AG09309 (cell line): Measurements from ENCODE around the gene ZNF580.
A peak's percentile ranks its signal among the peaks of the same experiment; 100 is the strongest.

Source experiments
- DNase-seq: peaks from one replicate; pipeline ENCODE4 v3.0.0-alpha.2; 2010; ENCODE audit warnings: low read depth
- H3K4me3 ChIP-seq: 2 replicates; pipeline ENCODE4 v1.5.1; 2011; ENCODE audit warnings: mild to moderate bottlenecking, low read depth, low read length, moderate library complexity; ENCODE audit not compliant: control insufficient read depth
- CTCF ChIP-seq: IDR thresholded peaks from 2 replicates; pipeline ENCODE4 v1.5.1; 2011; ENCODE audit warnings: mild to moderate bottlenecking, low read depth, low read length, inconsistent platforms; ENCODE audit not compliant: insufficient read depth, control insufficient read depth; ENCODE audit errors: missing control alignments

The ZNF580 gene

DNA sequence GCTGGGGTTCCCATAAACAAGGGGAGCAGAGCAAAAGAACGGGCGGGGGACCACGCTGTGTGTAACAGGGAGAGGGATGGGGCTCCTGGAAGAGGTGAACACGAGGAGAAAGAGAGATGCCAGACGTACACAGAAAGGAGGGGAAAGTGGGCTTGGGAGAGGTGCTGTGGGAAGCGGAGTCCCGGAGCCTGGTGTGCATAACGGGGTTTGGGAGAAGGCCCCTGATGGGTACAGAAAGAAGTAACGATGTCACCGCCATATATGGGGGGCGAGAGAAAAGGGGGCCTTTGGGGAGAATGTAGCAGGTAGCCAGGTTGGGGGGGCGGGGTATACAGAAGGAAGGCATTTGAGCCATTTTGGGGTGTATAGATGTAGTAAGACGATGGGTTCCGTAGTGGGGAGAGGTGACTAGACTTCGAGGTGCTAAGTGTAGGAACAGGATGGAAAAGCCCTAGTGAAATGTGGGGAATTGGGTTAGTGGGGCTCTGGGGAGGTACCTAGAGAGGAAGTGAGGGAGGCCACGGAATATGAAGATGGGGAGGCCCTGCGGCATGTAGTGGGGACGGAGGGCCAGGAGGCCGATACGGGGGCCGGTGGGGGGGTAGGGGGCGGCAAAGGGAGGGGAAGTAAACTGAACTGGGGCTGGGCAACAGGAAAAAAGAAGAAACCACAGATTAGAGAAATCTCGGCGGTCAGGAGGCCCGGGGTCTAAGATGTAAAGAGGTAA, 787 bp downstream of the ZNF580 start:
- peak overlapping the region; percentile 73 for H3K4me3 ChIP-seq
- no peak for DNase-seq
- no peak for TF ChIP-seq CTCF

- peak overlapping the region; percentile 78 for H3K4me3 ChIP-seq
- TF ChIP-seq CTCF, result no peak
- DNase-seq, result no peak
Measured at GRCh38 chr19:55642153-55643002, 1.6 kb downstream of the ZNF580 start.

DNA sequence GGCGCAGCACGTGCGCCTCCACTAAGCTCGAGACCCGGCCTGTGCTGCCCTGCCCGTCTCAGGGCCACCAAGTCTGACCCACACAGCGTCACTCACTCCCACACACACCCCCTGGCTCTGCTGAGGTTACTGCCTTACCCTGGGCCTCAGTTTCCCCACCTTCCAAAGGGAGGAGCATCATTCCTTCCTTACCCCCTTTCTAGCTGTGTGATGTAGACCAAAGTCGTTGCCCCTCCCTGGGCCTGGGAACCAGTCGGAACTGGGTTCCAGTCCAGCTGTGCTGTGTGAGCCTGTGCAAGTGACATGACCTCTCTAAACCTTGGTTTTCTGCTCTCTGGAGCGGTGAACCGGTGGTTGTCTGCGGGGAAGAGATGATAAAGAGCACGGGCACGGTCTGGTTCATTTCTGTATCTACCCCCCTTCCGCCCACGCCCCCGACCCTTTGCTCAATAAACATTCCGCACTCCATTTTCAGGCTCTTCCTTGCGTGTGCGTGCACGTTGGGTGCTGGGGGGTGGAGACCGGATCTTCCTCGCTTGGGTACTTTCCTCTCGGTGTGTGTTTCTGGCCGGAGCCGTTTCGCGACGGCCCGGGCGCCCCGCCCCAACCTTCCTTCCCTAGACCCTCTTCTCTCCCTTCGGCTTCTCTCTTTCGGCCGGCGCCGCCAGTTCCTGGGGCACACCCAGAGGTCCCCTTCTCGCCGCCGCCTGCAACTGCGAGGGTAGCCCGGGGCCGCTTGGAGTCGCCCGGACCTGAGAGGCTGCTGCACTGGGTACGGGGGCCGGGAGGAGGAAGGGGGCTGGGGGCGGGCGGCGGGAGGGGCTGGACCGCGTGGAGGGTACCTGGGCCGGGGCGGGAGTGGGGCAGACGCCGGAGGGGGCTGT, 2.4 kb downstream of the ZNF580 start, which contains the start of gene ZNF581:
TSS of gene ZNF581 (plus strand) at position 647 of the 884 bp plus-strand sequence. CDS start 923 bp downstream, outside the sequence.
- H3K4me3 ChIP-seq, result peak within 1 kb of the TSS; percentile 78
- TF ChIP-seq CTCF, result no peak
- no peak for DNase-seq

DNA sequence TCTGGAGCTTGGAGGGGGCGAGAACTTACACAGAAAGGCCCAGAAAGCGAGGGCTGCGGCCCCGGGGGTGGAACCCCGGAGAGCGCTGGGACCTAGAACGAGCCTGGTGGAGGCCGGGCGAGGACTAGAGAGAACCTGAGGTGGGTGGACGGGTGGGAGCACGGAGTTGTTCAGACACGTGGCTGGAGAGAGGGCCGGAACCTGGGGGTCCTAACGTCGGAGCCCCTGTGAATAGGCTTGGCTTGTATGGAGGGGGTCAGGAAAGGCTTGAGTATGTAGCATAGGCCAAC, 3.0 kb downstream of the ZNF580 start:
- no peak for TF ChIP-seq CTCF
- peak overlapping the region; percentile 78 for H3K4me3 ChIP-seq
- DNase-seq, result no peak

DNA sequence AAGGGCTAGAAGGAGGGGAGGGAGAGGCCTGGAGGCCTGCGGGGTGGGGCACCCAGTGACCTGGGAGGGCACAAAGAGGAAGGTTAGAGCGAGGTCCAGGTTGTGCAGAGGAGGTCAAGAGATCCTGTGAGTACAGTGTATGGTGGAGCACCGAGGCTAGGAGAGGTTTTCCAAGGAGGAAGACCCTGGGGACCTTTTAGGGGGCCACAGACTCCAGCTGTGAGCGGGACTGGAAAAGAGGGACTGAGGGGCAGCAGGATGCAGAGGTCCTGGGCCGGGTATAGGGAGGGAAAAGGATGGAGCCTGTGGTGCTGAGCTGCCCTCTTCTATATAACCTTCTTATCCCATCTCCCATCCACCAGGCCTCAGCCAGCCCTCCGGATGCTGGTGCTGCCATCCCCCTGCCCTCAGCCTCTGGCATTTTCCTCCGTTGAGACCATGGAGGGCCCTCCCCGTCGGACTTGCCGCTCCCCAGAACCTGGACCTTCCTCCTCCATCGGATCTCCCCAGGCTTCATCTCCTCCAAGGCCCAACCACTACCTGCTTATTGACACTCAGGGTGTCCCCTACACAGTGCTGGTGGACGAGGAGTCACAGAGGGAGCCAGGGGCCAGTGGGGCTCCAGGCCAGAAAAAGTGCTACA, 3.5 kb downstream of the ZNF580 start:
- peak overlapping the region; percentile 78 for H3K4me3 ChIP-seq
- TF ChIP-seq CTCF, result no peak
- DNase-seq, result no peak

DNA sequence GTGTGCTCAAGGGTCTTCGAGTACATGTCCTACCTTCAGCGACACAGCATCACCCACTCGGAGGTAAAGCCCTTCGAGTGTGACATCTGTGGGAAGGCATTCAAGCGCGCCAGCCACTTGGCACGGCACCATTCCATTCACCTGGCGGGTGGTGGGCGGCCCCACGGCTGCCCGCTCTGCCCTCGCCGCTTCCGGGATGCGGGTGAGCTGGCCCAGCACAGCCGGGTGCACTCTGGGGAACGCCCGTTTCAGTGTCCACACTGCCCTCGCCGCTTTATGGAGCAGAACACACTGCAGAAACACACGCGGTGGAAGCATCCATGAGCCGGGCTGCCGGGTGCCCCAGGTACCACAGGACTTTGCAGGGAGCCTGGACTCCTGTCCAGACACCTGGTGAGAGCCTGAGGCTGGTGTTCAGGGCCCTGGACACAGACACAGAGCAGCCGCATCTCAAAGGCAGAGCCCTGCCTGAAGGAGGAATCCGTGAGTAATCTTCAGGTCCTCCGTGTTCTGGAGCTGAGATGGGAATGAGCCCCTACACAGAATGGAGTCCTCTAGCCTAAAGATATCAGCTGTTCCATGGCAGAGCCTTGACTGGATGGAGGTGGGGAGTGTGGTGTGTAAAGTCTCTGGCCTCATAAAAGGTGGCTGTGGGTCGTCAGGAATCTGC, 4.2 kb downstream of the ZNF580 start:
- peak overlapping the region; percentile 78 for H3K4me3 ChIP-seq
- no peak for TF ChIP-seq CTCF
- DNase-seq, result no peak
